CD14-positive monocyte (primary cell): ENCODE results near the gene KCNJ6. TPM values are rescaled to one million over a fixed set of nuclear protein-coding genes. Genes with fewer than 3 reads are reported as not detected.

Source experiments
- DNase-seq, 3 donors: peaks; one replicate each; pipeline ENCODE4 v3.0.0-alpha.2; 2011 to 2022
- H2AFZ ChIP-seq: 2 replicates; pipeline ENCODE4 v1.6.0; 2012; ENCODE audit warnings: mild to moderate bottlenecking, low read depth, low read length, inconsistent platforms; ENCODE audit not compliant: insufficient read depth, poor library complexity, severe bottlenecking
- H3K27ac ChIP-seq, 2 donors: 1 replicate in 1 of 2; 2 replicates in 1 of 2; pipeline ENCODE4 v1.5.1; 2012 to 2013; ENCODE audit warnings: low read length in 2 of 2, control low read depth in 1 of 2, inconsistent platforms in 1 of 2, low read depth in 1 of 2, mild to moderate bottlenecking in 1 of 2
- H3K27me3 ChIP-seq, 2 donors: one replicate each; pipeline versions ENCODE4 v1.6.0 to v1.6.1; 2011 to 2013; ENCODE audit warnings: low read length in 2 of 2; ENCODE audit not compliant: control insufficient read depth in 2 of 2, insufficient read depth in 2 of 2
- H3K36me3 ChIP-seq, 2 donors: replicated peaks in 1 of 2; 1 replicate in 1 of 2; 2 replicates in 1 of 2; pipeline versions ENCODE4 v1.5.1 to v1.6.1; 2012 to 2013; ENCODE audit warnings: low read length in 2 of 2, control low read depth in 1 of 2, inconsistent platforms in 1 of 2, mild to moderate bottlenecking in 1 of 2; ENCODE audit not compliant: insufficient read depth in 2 of 2, control insufficient read depth in 1 of 2
- H3K4me1 ChIP-seq, 2 donors: 1 replicate in 1 of 2; 2 replicates in 1 of 2; pipeline versions ENCODE4 v1.5.1 to v1.6.1; 2012 to 2013; ENCODE audit warnings: low read length in 2 of 2, control low read depth in 1 of 2, inconsistent platforms in 1 of 2, mild to moderate bottlenecking in 1 of 2, moderate library complexity in 1 of 2; ENCODE audit not compliant: insufficient read depth in 2 of 2, control insufficient read depth in 1 of 2
- H3K4me2 ChIP-seq: replicated peaks from 2 replicates; pipeline ENCODE3; 2012; ENCODE audit warnings: low read length, moderate library complexity, mild to moderate bottlenecking; ENCODE audit not compliant: poor library complexity, severe bottlenecking; ENCODE audit errors: extremely low read depth
- H3K4me3 ChIP-seq, 3 experiments: fragments of 200-600 bp in 1 of 3; sonication (generic) in 1 of 3; replicated peaks in 1 of 3; 1 replicate in 2 of 3; 2 replicates in 1 of 3; pipeline ENCODE4 v1.5.1; 2011 to 2013; ENCODE audit warnings: low read length in 3 of 3, mild to moderate bottlenecking in 3 of 3, control low read depth in 2 of 3, low read depth in 2 of 3, inconsistent platforms in 1 of 3, moderate library complexity in 1 of 3
- H3K79me2 ChIP-seq: 2 replicates; pipeline ENCODE4 v1.6.0; 2012; ENCODE audit warnings: mild to moderate bottlenecking, control low read depth, inconsistent platforms, low read length, moderate library complexity; ENCODE audit not compliant: insufficient read depth
- H3K9ac ChIP-seq: 2 replicates; pipeline ENCODE4 v1.6.0; 2017; ENCODE audit warnings: low read length, mild to moderate bottlenecking; ENCODE audit not compliant: insufficient read depth, poor library complexity, severe bottlenecking
- H3K9me3 ChIP-seq, 2 donors: replicated peaks in 1 of 2; 1 replicate in 1 of 2; 2 replicates in 1 of 2; pipeline versions ENCODE4 v1.5.1 to v1.6.1; 2012 to 2013; ENCODE audit warnings: low read length in 2 of 2, control low read depth in 1 of 2; ENCODE audit not compliant: control insufficient read depth in 1 of 2, insufficient read depth in 1 of 2
- H4K20me1 ChIP-seq: 2 replicates; pipeline ENCODE4 v1.6.0; 2012; ENCODE audit warnings: mild to moderate bottlenecking, low read length, control low read depth, moderate library complexity; ENCODE audit not compliant: insufficient read depth
- H3K27ac Mint-ChIP-seq, 7 donors: one replicate each; pipeline ENCODE4 v1.8.0; 2020; ENCODE audit warnings: mild to moderate bottlenecking in 7 of 7, mixed read lengths in 7 of 7, moderate library complexity in 6 of 7, inconsistent platforms in 2 of 7
- H3K27me3 Mint-ChIP-seq, 3 donors: one replicate each; pipeline ENCODE4 v1.8.0; 2021 to 2022; ENCODE audit warnings: low read depth in 3 of 3, mild to moderate bottlenecking in 3 of 3, mixed read lengths in 3 of 3, moderate library complexity in 3 of 3, inconsistent platforms in 1 of 3
- H3K36me3 Mint-ChIP-seq, 2 donors: one replicate each; pipeline ENCODE4 v1.8.0; 2020; ENCODE audit warnings: mixed read lengths in 2 of 2, inconsistent platforms in 1 of 2, mild to moderate bottlenecking in 1 of 2
- H3K4me1 Mint-ChIP-seq: one replicate; pipeline ENCODE4 v1.8.0; 2020; ENCODE audit warnings: mild to moderate bottlenecking, mixed read lengths
- H3K4me3 Mint-ChIP-seq, 2 donors: one replicate each; pipeline ENCODE4 v1.8.0; 2020; ENCODE audit warnings: mild to moderate bottlenecking in 2 of 2, mixed read lengths in 2 of 2, moderate library complexity in 1 of 2
- H3K9me3 Mint-ChIP-seq, 7 donors: one replicate each; pipeline ENCODE4 v1.8.0; 2020 to 2022; ENCODE audit warnings: mixed read lengths in 7 of 7, mild to moderate bottlenecking in 6 of 7, moderate library complexity in 6 of 7, inconsistent platforms in 2 of 7
- CTCF ChIP-seq: fragments of 200-600 bp; IDR thresholded peaks from one replicate; pipeline ENCODE4 v1.8.0; 2022; ENCODE audit warnings: antibody characterized with exemption, mild to moderate bottlenecking
- WGBS: methylation state at CpG from one replicate; pipeline ENCODE4 v1.1.5; 2013; ENCODE audit warnings: missing lambda C conversion rate; ENCODE audit not compliant: insufficient coverage; 5-methylcytosine and 5-hydroxymethylcytosine counted together
- intact Hi-C, 2 donors: fragments of 100-400 bp; cut with micrococcal nuclease; formaldehyde crosslinking; loops; one replicate each; pipeline versions ENCODE4 v1.15.0 to v1.15.1; 2023
- polyA plus RNA-seq, 3 donors: library from polyadenylated mRNA; depleted of rRNA in 1 of 3; unstranded in 2 of 3; stranded (reverse) in 1 of 3; fragments of 300-500 nt in 2 of 3; fragments of >200 nt in 1 of 3; fragmentation: Illumina TruSeq in 2 of 3; gene quantifications; 1 replicate in 2 of 3; 2 replicates in 1 of 3; pipeline ENCODE4 v1.2.3, GENCODE V29; 2012 to 2021

The KCNJ6 gene
- polyA plus RNA-seq, 3 donors: not detected

DNA sequence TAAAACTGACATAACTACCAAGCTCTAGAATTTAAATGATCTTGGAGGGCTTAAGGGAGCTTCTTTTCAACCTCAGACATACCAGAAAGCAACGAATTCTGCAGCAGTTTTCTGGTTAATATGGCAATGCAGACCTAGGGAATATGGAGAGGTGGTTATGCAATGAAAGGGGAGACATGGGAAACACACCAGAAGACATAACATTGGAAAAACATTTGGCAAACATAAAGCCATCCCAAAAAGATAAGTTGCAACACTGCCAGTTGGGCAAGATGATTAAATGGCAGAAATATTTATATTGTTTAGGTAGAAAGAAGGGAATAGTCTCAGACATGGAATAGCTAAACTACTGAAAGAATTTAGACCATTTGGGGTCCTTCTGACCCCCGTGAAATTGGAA, 104.5 kb downstream of the KCNJ6 start:
- Histone ChIP-seq H3K4me1 (peaks cover 16 to 17% of the 10 kb centered on the region in 2 donors), H3K27ac (no peak overlapping the region), H3K4me3 (no peak overlapping the region), H3K9ac (no peak overlapping the region), H3K79me2 (no peaks in the 10 kb centered on the region), H3K36me3 (no peaks in the 10 kb centered on the region), H3K4me2 (no peak overlapping the region), H2AFZ (no peak overlapping the region), H4K20me1 (no peaks in the 10 kb centered on the region), H3K27me3 (no peaks in the 10 kb centered on the region), H3K9me3 (peaks cover 0 to 3% of the 10 kb centered on the region in 2 donors)
- no CpG with 5 or more reads among the region's 2 CpGs for WGBS
- H3K4me1 Mint-ChIP-seq: peaks cover 16% of the 10 kb centered on the region
- H3K27me3 Mint-ChIP-seq: peaks cover 0 to 3% (median 3%) of the 10 kb centered on the region in 3 donors
- DNase-seq: no peak
- H3K36me3 Mint-ChIP-seq: no peaks in the 10 kb centered on the region
- intact Hi-C loops: no loop called here
- H3K9me3 Mint-ChIP-seq: peaks cover 4 to 19% (median 14%) of the 10 kb centered on the region in 7 donors
- no peak overlapping the region for H3K4me3 Mint-ChIP-seq
- H3K27ac Mint-ChIP-seq: no peak overlapping the region
- no peak for TF ChIP-seq CTCF

DNA sequence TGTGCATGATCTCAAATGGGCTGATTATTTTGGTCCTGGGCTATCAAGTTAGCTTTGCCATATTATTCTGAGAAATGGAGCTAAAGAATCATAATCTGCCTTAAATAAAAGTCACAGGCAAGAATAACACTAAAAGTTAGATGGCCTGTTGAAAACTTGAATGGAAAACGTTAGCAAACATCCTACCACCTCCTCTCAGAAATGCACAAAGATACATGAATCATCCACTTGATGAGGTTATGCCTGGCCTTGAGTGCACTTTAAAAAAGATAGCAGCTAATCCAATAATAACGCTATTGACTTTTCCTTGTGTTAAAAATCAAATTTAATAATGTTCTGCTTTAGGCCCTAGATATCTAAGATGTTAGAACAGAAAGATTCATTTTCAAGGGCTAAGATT, 108.0 kb downstream of the KCNJ6 start:
- Mint-ChIP-seq H3K4me1 (peaks cover 7% of the 10 kb centered on the region), H3K27me3 (peaks cover 0 to 3% (median 3%) of the 10 kb centered on the region in 3 donors), H3K27ac (peak overlapping the region in 1 of 7 donors; percentile 35), H3K9me3 (peaks cover 4 to 22% (median 16%) of the 10 kb centered on the region in 7 donors), H3K36me3 (no peaks in the 10 kb centered on the region), H3K4me3 (no peak overlapping the region)
- no peak for DNase-seq
- H2AFZ ChIP-seq: no peak overlapping the region
- no peak overlapping the region for H3K4me2 ChIP-seq
- WGBS: no CpG with 5 or more reads among the region's 2 CpGs
- no peak overlapping the region for H3K9ac ChIP-seq
- H3K27me3 ChIP-seq: no peaks in the 10 kb centered on the region
- peaks cover 0 to 7% of the 10 kb centered on the region in 2 donors for H3K9me3 ChIP-seq
- H4K20me1 ChIP-seq: no peaks in the 10 kb centered on the region
- no peak overlapping the region for H3K4me3 ChIP-seq
- no peak for TF ChIP-seq CTCF
- intact Hi-C loops: no loop called here
- H3K27ac ChIP-seq: no peak overlapping the region
- H3K4me1 ChIP-seq: no peaks in the 10 kb centered on the region
- H3K79me2 ChIP-seq: no peaks in the 10 kb centered on the region
- H3K36me3 ChIP-seq: no peaks in the 10 kb centered on the region
